Mesothelial cell of epicardium (in vitro differentiated cells): ENCODE results near the gene R3HDM2. TPM values are rescaled to one million over a fixed set of nuclear protein-coding genes. Genes with fewer than 3 reads are reported as not detected.

Source experiments
- DNase-seq, 2 experiments: peaks; one replicate each; pipeline ENCODE4 v3.0.0; 2021; ENCODE audit warnings: low spot score in 2 of 2; ENCODE audit not compliant: unreplicated experiment in 2 of 2
- H3K27ac Mint-ChIP-seq: 2 replicates; pipeline ENCODE4 v1.8.0; 2021; ENCODE audit warnings: mixed read lengths
- H3K27me3 Mint-ChIP-seq: 2 replicates; pipeline ENCODE4 v1.8.0; 2021; ENCODE audit warnings: low read depth, mixed read lengths
- H3K36me3 Mint-ChIP-seq: 2 replicates; pipeline ENCODE4 v1.8.0; 2021; ENCODE audit warnings: mixed read lengths
- H3K4me1 Mint-ChIP-seq: 2 replicates; pipeline ENCODE4 v1.8.0; 2021; ENCODE audit warnings: mixed read lengths
- H3K4me3 Mint-ChIP-seq: 2 replicates; pipeline ENCODE4 v1.8.0; 2021; ENCODE audit warnings: mild to moderate bottlenecking, moderate library complexity, mixed read lengths
- H3K9me3 Mint-ChIP-seq: 2 replicates; pipeline ENCODE4 v1.8.0; 2021; ENCODE audit warnings: mixed read lengths
- CTCF ChIP-seq: fragments of 200-600 bp; sonication (generic); IDR thresholded peaks from one replicate; pipeline ENCODE4 v1.5.0; 2021; ENCODE audit warnings: antibody characterized with exemption; ENCODE audit not compliant: unreplicated experiment
- total RNA-seq: library from RNA; stranded (reverse); gene quantifications from 3 replicates; pipeline ENCODE4 v1.2.1, GENCODE V29; 2021

Gene R3HDM2
- total RNA-seq, 1 donor from 2014 or later, result 111 TPM

- no peak overlapping the region for H3K27ac Mint-ChIP-seq
- no peak for TF ChIP-seq CTCF
These were observed 174.9 kb downstream of the R3HDM2 start for GRCh38 chr12:57255916-57256315.

GRCh38 chr12:57254506-57255280 is 176.2 kb downstream of the R3HDM2 start:
- H3K27ac Mint-ChIP-seq, result no peak overlapping the region
- TF ChIP-seq CTCF, result no peak
- H3K36me3 Mint-ChIP-seq, result peaks cover 19% of the 10 kb centered on the region
- no peaks in the 10 kb centered on the region for H3K4me1 Mint-ChIP-seq
- DNase-seq, result no peak
- no peaks in the 10 kb centered on the region for H3K27me3 Mint-ChIP-seq
- no peak overlapping the region for H3K4me3 Mint-ChIP-seq
- no peaks in the 10 kb centered on the region for H3K9me3 Mint-ChIP-seq

More at GRCh38 chr12:57255916-57256315, 174.9 kb downstream of the R3HDM2 start:
- Mint-ChIP-seq H3K4me1 (no peaks in the 10 kb centered on the region), H3K4me3 (no peak overlapping the region), H3K9me3 (no peaks in the 10 kb centered on the region), H3K36me3 (peaks cover 25% of the 10 kb centered on the region), H3K27me3 (no peaks in the 10 kb centered on the region)
- no peak for DNase-seq

GRCh38 chr12:57250956-57251355 is 179.9 kb downstream of the R3HDM2 start, which contains the start of gene STAC3:
Gene STAC3 (minus strand): TSS chr12:57251187. CDS start chr12:57249636, 1,551 bp downstream.
- DNase-seq, result no peak
- no peak for TF ChIP-seq CTCF
- H3K4me3 Mint-ChIP-seq, result no peak within 1 kb of the TSS

GRCh38 chr12:57250541-57250940 is 180.3 kb downstream of the R3HDM2 start:
- no peaks in the 10 kb centered on the region for H3K9me3 Mint-ChIP-seq

More at GRCh38 chr12:57250956-57251355, 179.9 kb downstream of the R3HDM2 start, which contains the start of gene STAC3:
- Mint-ChIP-seq H3K36me3 (peaks cover 15% of the 10 kb centered on the region), H3K4me1 (no peaks in the 10 kb centered on the region), H3K27ac (no peak within 1 kb of the TSS), H3K9me3 (no peaks in the 10 kb centered on the region), H3K27me3 (no peaks in the 10 kb centered on the region)

GRCh38 chr12:57248934-57249742 is 181.7 kb downstream of the R3HDM2 start:
- peaks cover 5% of the 10 kb centered on the region for H3K27me3 Mint-ChIP-seq
- H3K4me3 Mint-ChIP-seq, result no peak overlapping the region
- no peaks in the 10 kb centered on the region for H3K9me3 Mint-ChIP-seq
- H3K27ac Mint-ChIP-seq, result no peak overlapping the region
- peaks cover 12% of the 10 kb centered on the region for H3K36me3 Mint-ChIP-seq
- DNase-seq, result no peak
- no peak for TF ChIP-seq CTCF
- no peaks in the 10 kb centered on the region for H3K4me1 Mint-ChIP-seq

More at GRCh38 chr12:57250541-57250940, 180.3 kb downstream of the R3HDM2 start:
- no peak for TF ChIP-seq CTCF
- no peak for DNase-seq
- H3K4me1 Mint-ChIP-seq, result no peaks in the 10 kb centered on the region
- peaks cover 15% of the 10 kb centered on the region for H3K36me3 Mint-ChIP-seq
- H3K4me3 Mint-ChIP-seq, result no peak overlapping the region
- no peaks in the 10 kb centered on the region for H3K27me3 Mint-ChIP-seq
- H3K27ac Mint-ChIP-seq, result no peak overlapping the region
